Mesenchymal stem cell (in vitro differentiated cells and primary cell): ENCODE results near the gene CUL2.
A peak's percentile ranks its signal among the peaks of the same experiment; 100 is the strongest.

Experiments
- DNase-seq: peaks from one replicate; pipeline ENCODE4 v3.0.0-alpha.2; 2013
- H2AFZ ChIP-seq: one replicate; pipeline ENCODE4 v1.6.1; 2013; ENCODE audit warnings: low read depth, mild to moderate bottlenecking, control low read depth, inconsistent platforms, low read length, moderate library complexity
- H2AK5ac ChIP-seq: 2 replicates; pipeline ENCODE4 v1.6.1; 2013; ENCODE audit warnings: low read length, moderate library complexity, mild to moderate bottlenecking, inconsistent platforms; ENCODE audit not compliant: severe bottlenecking
- H2BK120ac ChIP-seq: one replicate; pipeline ENCODE4 v1.6.1; 2013; ENCODE audit warnings: low read depth, mild to moderate bottlenecking, inconsistent platforms, low read length, moderate library complexity
- H2BK12ac ChIP-seq, 2 experiments: one replicate each; pipeline ENCODE4 v1.6.1; 2013; ENCODE audit warnings: inconsistent platforms in 2 of 2, low read length in 2 of 2, mild to moderate bottlenecking in 2 of 2, moderate library complexity in 2 of 2, control low read depth in 1 of 2
- H2BK15ac ChIP-seq: one replicate; pipeline ENCODE4 v1.6.1; 2013; ENCODE audit warnings: mild to moderate bottlenecking, low read depth, inconsistent platforms; ENCODE audit not compliant: poor library complexity, severe bottlenecking
- H2BK5ac ChIP-seq: 2 replicates; pipeline ENCODE4 v1.6.1; 2013; ENCODE audit warnings: low read depth, mild to moderate bottlenecking, low read length, control low read depth, inconsistent platforms; ENCODE audit not compliant: poor library complexity, severe bottlenecking
- H3K14ac ChIP-seq, 2 experiments: one replicate each; pipeline ENCODE4 v1.6.1; 2013; ENCODE audit warnings: inconsistent platforms in 2 of 2, low read length in 2 of 2, control low read depth in 1 of 2, mild to moderate bottlenecking in 1 of 2, moderate library complexity in 1 of 2
- H3K18ac ChIP-seq, 2 experiments: one replicate each; pipeline ENCODE4 v1.6.1; 2013; ENCODE audit warnings: inconsistent platforms in 2 of 2, low read length in 2 of 2, control low read depth in 1 of 2, low read depth in 1 of 2, mild to moderate bottlenecking in 1 of 2
- H3K23ac ChIP-seq, 2 experiments: one replicate each; pipeline ENCODE4 v1.6.1; 2013; ENCODE audit warnings: inconsistent platforms in 2 of 2, low read length in 2 of 2, mild to moderate bottlenecking in 2 of 2, moderate library complexity in 2 of 2, control low read depth in 1 of 2
- H3K27ac ChIP-seq: 2 replicates; pipeline ENCODE4 v1.5.1; 2013; ENCODE audit warnings: mild to moderate bottlenecking, moderate library complexity, low read length, control low read depth, inconsistent platforms; ENCODE audit not compliant: poor library complexity, severe bottlenecking
- H3K27me3 ChIP-seq, 2 experiments: 2 replicates each; pipeline versions ENCODE4 v1.6.1 to v1.7.0; 2013; ENCODE audit warnings: low read length in 2 of 2, mild to moderate bottlenecking in 2 of 2, moderate library complexity in 2 of 2, control low read depth in 1 of 2, inconsistent platforms in 1 of 2; ENCODE audit not compliant: control insufficient read depth in 1 of 2, insufficient read depth in 1 of 2
- H3K36me3 ChIP-seq, 2 experiments: 2 replicates each; pipeline versions ENCODE4 v1.6.1 to v1.7.0; 2013; ENCODE audit warnings: low read length in 2 of 2, control low read depth in 1 of 2, inconsistent platforms in 1 of 2, low read depth in 1 of 2, mild to moderate bottlenecking in 1 of 2; ENCODE audit not compliant: insufficient read depth in 2 of 2, control insufficient read depth in 1 of 2
- H3K4ac ChIP-seq, 2 experiments: one replicate each; pipeline ENCODE4 v1.6.1; 2013; ENCODE audit warnings: inconsistent platforms in 2 of 2, low read length in 2 of 2, mild to moderate bottlenecking in 2 of 2, moderate library complexity in 2 of 2, control low read depth in 1 of 2, low read depth in 1 of 2
- H3K4me1 ChIP-seq: 2 replicates; pipeline ENCODE4 v1.6.1; 2013; ENCODE audit warnings: low read depth, low read length, control low read depth; ENCODE audit not compliant: control insufficient read depth, insufficient read depth
- H3K4me2 ChIP-seq: 2 replicates; pipeline ENCODE4 v1.6.1; 2013; ENCODE audit warnings: low read length, mild to moderate bottlenecking, inconsistent platforms; ENCODE audit not compliant: poor library complexity, severe bottlenecking
- H3K4me3 ChIP-seq, 2 experiments: 2 replicates each; pipeline versions ENCODE4 v1.5.1 to v1.7.0; 2013; ENCODE audit warnings: low read length in 2 of 2, mild to moderate bottlenecking in 2 of 2, control low read depth in 1 of 2, low read depth in 1 of 2; ENCODE audit not compliant: insufficient read depth in 1 of 2
- H3K79me1 ChIP-seq: replicated peaks from 2 replicates; pipeline ENCODE4 v1.6.1; 2013; ENCODE audit warnings: mild to moderate bottlenecking, control low read depth, low read length, inconsistent platforms; ENCODE audit not compliant: poor library complexity, severe bottlenecking
- H3K9ac ChIP-seq: 2 replicates; pipeline ENCODE4 v1.7.0; 2013; ENCODE audit warnings: mild to moderate bottlenecking, low read length, moderate library complexity
- H3K9me3 ChIP-seq: 2 replicates; pipeline ENCODE4 v1.7.0; 2013; ENCODE audit warnings: mild to moderate bottlenecking, low read length; ENCODE audit not compliant: control insufficient read depth
- H4K8ac ChIP-seq: one replicate; pipeline ENCODE4 v1.6.1; 2013; ENCODE audit warnings: inconsistent platforms, mild to moderate bottlenecking, low read length, moderate library complexity
- H4K91ac ChIP-seq: one replicate; pipeline ENCODE4 v1.6.1; 2013; ENCODE audit warnings: mild to moderate bottlenecking, low read length, inconsistent platforms
- WGBS: methylation state at CpG from one replicate; pipeline ENCODE4 v1.1.7; 2013; ENCODE audit warnings: mixed read lengths; 5-methylcytosine and 5-hydroxymethylcytosine counted together

CUL2 gene

DNA sequence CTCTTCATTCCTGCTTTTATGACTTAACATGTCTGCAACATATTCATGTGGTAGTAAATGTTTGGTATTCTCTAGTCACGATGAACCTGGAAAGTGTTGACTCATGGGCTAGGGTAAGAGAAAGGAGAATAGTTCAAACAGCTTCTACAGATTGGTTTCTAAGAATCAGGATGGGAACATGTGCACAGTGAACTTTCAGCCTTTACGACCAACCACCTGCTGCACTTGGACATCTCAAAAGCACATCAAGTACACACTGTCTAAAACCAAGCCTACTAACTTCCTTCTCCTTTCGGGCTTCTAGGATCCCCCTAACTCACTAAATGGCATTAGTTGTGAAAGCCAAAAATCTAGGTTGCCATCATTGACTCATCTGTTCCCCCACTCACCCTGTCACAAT, 85.5 kb downstream of the CUL2 start:
- Histone ChIP-seq H4K8ac (no peak overlapping the region), H4K91ac (peak overlapping the region; percentile 65), H2BK120ac (no peak overlapping the region), H2BK12ac (no peak overlapping the region), H2BK15ac (no peak overlapping the region), H3K14ac (no peak overlapping the region), H3K27me3 (no peaks in the 10 kb centered on the region), H2AK5ac (no peak overlapping the region), H3K18ac (no peak overlapping the region), H3K23ac (no peak overlapping the region), H3K4me2 (no peak overlapping the region), H3K4me1 (peaks cover 8% of the 10 kb centered on the region), H2AFZ (no peak overlapping the region), H3K36me3 (peaks cover 4 to 16% of the 10 kb centered on the region in 2 experiments), H2BK5ac (no peak overlapping the region), H3K9me3 (no peaks in the 10 kb centered on the region), H3K9ac (no peak overlapping the region), H3K27ac (no peak overlapping the region), H3K79me1 (no peaks in the 10 kb centered on the region), H3K4me3 (no peak overlapping the region), H3K4ac (no peak overlapping the region)
- DNase-seq: no peak
- 95% methylated on average over 3 of the region's 3 CpGs for WGBS

DNA sequence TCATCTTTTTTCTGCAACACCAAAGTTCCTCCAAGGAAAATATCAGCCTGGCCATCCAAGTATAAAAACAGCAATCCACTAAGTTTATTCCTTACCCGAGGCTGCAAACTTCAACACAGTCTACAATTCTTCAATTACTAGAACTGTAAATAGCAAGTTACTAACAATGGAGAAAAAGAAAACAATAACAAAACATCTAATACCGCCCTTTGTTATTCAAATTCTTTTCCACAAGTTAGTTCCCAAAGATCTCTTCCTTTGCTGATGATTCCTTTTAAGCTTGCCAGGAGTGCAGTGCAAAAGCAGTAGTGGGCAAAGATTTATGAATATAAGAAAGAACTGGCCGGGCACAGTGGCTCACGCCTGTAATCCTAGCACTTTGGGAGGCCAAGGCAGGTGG, 86.2 kb downstream of the CUL2 start:
- Histone ChIP-seq H3K9ac (no peak overlapping the region), H2AFZ (no peak overlapping the region), H3K4me2 (no peak overlapping the region), H4K8ac (no peak overlapping the region), H3K9me3 (no peaks in the 10 kb centered on the region), H3K4ac (no peak overlapping the region), H2BK120ac (no peak overlapping the region), H2BK12ac (no peak overlapping the region), H3K36me3 (peaks cover 4 to 10% of the 10 kb centered on the region in 2 experiments), H3K18ac (no peak overlapping the region), H3K4me3 (no peak overlapping the region), H3K27ac (no peak overlapping the region), H3K23ac (no peak overlapping the region), H3K14ac (no peak overlapping the region), H3K4me1 (peaks cover 8% of the 10 kb centered on the region), H2BK15ac (no peak overlapping the region), H3K27me3 (no peaks in the 10 kb centered on the region), H3K79me1 (no peaks in the 10 kb centered on the region), H2BK5ac (no peak overlapping the region), H4K91ac (no peak overlapping the region), H2AK5ac (no peak overlapping the region)
- WGBS: 88% methylated on average over 4 of the region's 4 CpGs
- no peak for DNase-seq

DNA sequence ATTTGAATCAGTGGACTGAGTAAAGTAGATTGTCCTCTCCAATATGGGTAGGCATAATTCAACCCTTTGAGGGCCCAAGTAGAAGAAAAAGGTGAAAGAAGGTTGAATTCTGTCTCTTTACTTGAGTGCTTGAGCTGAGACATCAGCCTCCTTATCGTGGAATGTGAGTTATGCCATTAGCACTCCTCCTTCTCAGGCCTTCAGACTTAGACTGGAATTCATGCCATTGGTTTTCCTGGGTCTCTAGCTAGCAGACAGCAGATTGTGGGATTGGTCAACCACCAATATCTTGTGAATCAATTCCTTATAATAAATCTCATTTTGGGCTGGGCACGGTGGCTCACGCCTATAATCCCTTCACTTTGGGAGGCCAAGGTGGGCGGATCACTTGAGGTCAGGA, 89.2 kb downstream of the CUL2 start:
- no peak overlapping the region for H3K4me3 ChIP-seq
- WGBS: 90% methylated on average over 4 of the region's 4 CpGs
- no peak overlapping the region for H2BK120ac ChIP-seq
- H4K91ac ChIP-seq: no peak overlapping the region
- H3K18ac ChIP-seq: no peak overlapping the region
- no peak overlapping the region for H4K8ac ChIP-seq
- no peak overlapping the region for H2BK12ac ChIP-seq
- no peaks in the 10 kb centered on the region for H3K27me3 ChIP-seq
- no peak for DNase-seq
- no peaks in the 10 kb centered on the region for H3K9me3 ChIP-seq
- peaks cover 5% of the 10 kb centered on the region for H3K4me1 ChIP-seq
- H3K36me3 ChIP-seq: peaks cover 3 to 4% of the 10 kb centered on the region in 2 experiments
- no peak overlapping the region for H3K27ac ChIP-seq
- no peak overlapping the region for H2BK5ac ChIP-seq
- H2AFZ ChIP-seq: no peak overlapping the region
- H3K4ac ChIP-seq: no peak overlapping the region
- H3K4me2 ChIP-seq: no peak overlapping the region
- H3K79me1 ChIP-seq: no peaks in the 10 kb centered on the region
- H2AK5ac ChIP-seq: no peak overlapping the region
- no peak overlapping the region for H3K23ac ChIP-seq
- H2BK15ac ChIP-seq: no peak overlapping the region
- no peak overlapping the region for H3K9ac ChIP-seq
- no peak overlapping the region for H3K14ac ChIP-seq

GRCh38 chr10:34999532-34999931, 90.6 kb downstream of the CUL2 start:
- H3K79me1 ChIP-seq: no peaks in the 10 kb centered on the region
- H3K4me1 ChIP-seq: peaks cover 8% of the 10 kb centered on the region
- H2AFZ ChIP-seq: no peak overlapping the region
- H2BK12ac ChIP-seq: no peak overlapping the region
- H3K9ac ChIP-seq: no peak overlapping the region
- no peak overlapping the region for H3K27ac ChIP-seq
- H3K14ac ChIP-seq: no peak overlapping the region
- H2BK5ac ChIP-seq: no peak overlapping the region
- no peak overlapping the region for H3K4ac ChIP-seq
- DNase-seq: no peak
- H4K91ac ChIP-seq: no peak overlapping the region
- no peak overlapping the region for H4K8ac ChIP-seq
- H2BK15ac ChIP-seq: no peak overlapping the region
- H3K4me2 ChIP-seq: no peak overlapping the region
- no peak overlapping the region for H3K4me3 ChIP-seq
- H3K27me3 ChIP-seq: no peaks in the 10 kb centered on the region
- H3K9me3 ChIP-seq: no peaks in the 10 kb centered on the region
- H3K23ac ChIP-seq: no peak overlapping the region
- H2AK5ac ChIP-seq: no peak overlapping the region
- H3K18ac ChIP-seq: no peak overlapping the region
- WGBS: 51% methylated on average over 5 of the region's 5 CpGs
- H2BK120ac ChIP-seq: no peak overlapping the region
- H3K36me3 ChIP-seq: peaks cover 3 to 4% of the 10 kb centered on the region in 2 experiments
